GM13976 (cell line): ENCODE data around the gene NR2F1.

Experiments
- DNase-seq: peaks from one replicate; pipeline ENCODE4 v3.0.0; 2012; ENCODE audit warnings: low spot score
- in situ Hi-C: fragments of 300-500 bp; cut with MboI; formaldehyde crosslinking; loops from one replicate; pipeline ENCODE4 v1.12.0; 2022; ENCODE audit warnings: low sequenced_read_pairs, mixed read lengths, inconsistent platforms; ENCODE audit not compliant: unreplicated experiment
- TF ChIP-seq, protein P1 (sequence below): IDR thresholded peaks from 2 replicates; pipeline ENCODE4 v1.5.1; 2012; ENCODE audit warnings: borderline replicate concordance, mild to moderate bottlenecking; ENCODE audit not compliant: insufficient read depth; ENCODE audit errors: extremely low read depth, missing control alignments, control extremely low read depth

The NR2F1 gene

DNA sequence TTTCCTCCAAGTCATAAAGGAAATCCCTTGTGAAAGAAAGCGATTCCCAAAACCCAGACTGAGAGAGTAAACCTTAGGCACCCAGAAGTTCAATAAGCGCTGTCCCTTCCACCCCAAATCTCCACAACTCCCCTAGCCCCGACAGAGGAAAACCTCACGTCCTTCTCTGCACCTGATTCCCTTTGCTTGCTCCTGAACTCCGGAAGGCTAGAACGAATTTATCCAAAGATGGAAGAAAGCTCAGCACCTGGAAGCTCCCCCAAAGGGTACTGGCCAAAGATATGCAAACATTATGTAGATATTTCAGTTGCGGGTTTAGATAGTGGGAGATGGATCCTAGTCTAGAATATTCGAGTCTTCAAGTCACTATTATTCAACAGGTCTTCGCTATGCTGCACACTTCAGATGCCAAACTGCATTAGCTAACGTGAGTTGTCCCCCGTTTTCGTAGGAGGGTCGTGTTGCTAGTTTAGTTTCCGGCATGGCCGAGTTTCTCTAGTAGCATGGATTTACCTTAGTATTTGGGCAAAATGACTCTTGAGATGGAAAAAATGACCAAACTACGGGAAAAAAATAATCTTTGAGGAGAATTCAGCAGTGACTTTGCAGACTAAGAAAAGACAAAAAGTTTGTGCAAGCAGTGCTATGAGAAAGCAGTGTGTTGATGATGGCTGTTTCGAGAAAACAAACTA, 27.7 kb downstream of the NR2F1 start:
- DNase-seq: no peak
- in situ Hi-C loops: loop anchor here (10.0 kb wide), 1 partner anchor 184 kb away; no protein-coding TSS in a partner anchor
- TF ChIP-seq, protein P1, sequence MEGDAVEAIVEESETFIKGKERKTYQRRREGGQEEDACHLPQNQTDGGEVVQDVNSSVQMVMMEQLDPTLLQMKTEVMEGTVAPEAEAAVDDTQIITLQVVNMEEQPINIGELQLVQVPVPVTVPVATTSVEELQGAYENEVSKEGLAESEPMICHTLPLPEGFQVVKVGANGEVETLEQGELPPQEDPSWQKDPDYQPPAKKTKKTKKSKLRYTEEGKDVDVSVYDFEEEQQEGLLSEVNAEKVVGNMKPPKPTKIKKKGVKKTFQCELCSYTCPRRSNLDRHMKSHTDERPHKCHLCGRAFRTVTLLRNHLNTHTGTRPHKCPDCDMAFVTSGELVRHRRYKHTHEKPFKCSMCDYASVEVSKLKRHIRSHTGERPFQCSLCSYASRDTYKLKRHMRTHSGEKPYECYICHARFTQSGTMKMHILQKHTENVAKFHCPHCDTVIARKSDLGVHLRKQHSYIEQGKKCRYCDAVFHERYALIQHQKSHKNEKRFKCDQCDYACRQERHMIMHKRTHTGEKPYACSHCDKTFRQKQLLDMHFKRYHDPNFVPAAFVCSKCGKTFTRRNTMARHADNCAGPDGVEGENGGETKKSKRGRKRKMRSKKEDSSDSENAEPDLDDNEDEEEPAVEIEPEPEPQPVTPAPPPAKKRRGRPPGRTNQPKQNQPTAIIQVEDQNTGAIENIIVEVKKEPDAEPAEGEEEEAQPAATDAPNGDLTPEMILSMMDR: no peak

DNA sequence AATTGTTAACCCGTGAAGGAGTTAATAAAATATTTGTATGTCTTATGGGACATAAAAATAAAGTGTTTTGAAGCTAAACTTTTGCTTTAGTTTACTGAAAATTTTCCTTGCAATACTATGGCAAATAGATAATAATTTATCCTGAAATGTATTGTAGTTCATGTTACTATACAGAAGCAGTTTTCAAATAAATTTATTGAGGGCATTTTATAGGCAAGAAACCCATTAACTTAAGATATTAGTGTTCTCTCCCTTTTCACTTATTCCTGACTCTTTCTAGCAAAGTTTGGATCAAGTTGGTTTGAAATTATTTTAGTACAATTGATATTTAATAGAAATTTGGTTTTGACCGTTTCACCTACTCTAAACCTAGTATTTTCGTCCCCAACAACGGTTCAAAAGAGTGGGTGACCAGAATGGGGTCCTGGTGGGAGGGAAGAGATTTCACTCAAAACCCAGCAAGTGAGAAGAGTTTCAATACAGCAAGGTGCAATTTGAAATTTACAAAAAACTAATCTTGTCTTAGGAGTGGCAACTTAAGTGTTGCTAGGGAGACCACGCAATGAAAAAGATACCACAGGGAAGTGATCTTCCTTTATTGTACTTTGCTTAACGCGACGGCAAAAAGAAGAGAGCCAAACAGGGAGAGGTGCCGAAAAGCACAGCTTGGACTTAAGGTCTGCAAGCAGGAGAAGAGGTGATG, 28.4 kb downstream of the NR2F1 start:
- TF ChIP-seq, protein P1: no peak
- in situ Hi-C loops: loop anchor here (10.0 kb wide), 1 partner anchor 183 kb away; no protein-coding TSS in a partner anchor
- DNase-seq: no peak

DNA sequence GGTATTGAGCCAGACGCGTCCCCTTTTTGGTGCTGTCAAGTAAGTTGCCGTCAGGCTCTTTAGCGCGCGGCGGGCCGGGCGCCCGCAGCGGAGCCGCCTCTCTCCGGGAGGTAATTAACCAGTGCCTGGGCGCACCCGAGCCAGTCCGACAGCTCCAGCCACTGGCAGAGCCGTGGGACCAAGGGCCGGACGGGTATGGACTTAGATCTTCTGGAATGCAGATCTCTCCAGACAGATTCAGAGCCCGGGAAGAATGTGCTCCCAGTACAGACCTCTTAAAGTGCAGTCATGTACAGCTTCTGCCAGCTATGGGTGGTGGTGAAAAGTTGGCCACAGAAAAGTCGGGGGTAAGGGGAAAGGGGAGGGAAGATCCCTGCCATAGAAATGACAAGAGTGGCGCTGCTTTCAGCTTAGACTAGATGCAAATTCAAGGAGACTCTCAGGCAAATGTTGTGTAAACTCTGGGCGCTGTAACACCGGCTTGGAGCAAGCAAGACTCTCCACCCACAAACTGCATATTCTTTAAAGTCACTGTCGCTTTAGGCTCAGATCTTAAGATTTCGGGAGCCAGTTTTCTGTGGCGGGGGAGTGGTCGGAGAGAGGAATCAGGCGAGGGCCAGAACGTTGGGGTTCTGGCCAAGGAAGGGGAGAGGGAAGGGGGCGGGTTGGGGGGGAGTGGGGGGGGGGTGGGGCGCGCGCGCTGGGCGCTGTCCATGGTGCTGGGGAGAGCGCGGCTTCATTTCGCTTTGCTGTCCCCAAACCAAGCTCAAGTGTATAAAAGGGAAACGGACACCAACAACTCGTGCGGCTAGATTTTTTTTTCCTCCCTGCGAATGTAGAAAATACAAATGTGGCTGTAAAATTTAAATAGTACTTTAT, 29.2 kb downstream of the NR2F1 start:
- TF ChIP-seq, protein P1: no peak

DNA sequence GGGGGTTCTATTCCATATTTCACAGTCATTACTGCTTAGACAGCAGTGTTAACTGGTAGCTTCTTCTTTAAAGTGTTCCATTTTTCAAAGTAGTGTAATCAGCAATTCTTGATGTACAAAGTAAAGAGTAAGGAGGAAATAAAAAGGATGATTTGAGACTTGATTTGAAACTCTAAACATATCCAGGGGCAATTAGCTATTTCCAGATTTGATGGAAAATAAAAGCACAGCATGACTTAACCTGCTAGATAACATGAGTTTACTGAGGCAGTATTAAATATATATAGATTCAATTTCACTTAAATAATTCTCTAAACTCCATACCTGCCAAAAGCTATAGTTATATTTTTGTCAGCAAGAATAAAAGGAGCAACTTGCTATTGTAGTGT, 29.8 kb downstream of the NR2F1 start:
- TF ChIP-seq, protein P1: no peak
- DNase-seq: no peak
- in situ Hi-C loops: loop anchor here (10.0 kb wide), 1 partner anchor 182 kb away; no protein-coding TSS in a partner anchor

More for the DNA sequence above, 29.2 kb downstream of the NR2F1 start:
- in situ Hi-C loops: loop anchor here (10.0 kb wide), 1 partner anchor 183 kb away; no protein-coding TSS in a partner anchor
- no peak for DNase-seq

DNA sequence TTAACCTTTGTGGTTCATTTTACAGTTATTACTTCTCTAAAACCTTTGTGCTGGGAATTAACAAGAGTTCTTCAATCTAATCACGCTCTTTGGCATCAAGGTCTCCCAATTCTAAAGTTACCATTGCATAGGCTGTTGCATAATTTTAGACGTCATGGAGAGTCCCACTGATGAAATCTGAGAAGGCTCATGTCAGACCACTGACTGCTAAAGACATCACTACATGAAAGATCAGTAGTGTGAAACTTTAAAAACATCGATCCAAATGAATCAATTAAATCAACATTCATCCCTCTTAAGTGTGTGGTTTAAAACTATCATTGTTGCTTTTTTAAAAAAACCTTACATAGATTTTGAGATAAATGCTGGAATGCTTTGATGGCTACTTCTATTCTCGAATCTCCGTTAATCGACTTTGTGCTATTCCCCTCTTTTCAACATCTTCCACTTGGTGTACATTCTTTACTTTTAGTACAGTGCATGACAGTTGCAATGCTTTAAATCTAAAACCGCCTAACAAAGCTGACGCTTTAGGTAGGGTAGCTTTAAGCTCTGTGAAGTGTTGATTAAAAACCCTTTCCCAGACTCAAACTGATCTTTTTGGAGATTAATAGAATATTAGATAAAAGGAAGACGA, 33.6 kb downstream of the NR2F1 start:
- DNase-seq: no peak
- TF ChIP-seq, protein P1: no peak
- in situ Hi-C loops: loop anchor here (10.0 kb wide), 1 partner anchor 178 kb away; no protein-coding TSS in a partner anchor
